RCC 7860 (cell line): ENCODE results near the gene PRKCQ.
"Not testable (repeated sequence)": the region's sequence is repeated elsewhere in the genome, so short reads cannot be mapped to it uniquely, and the experiment has no call there.

Experiments used
- DNase-seq: peaks from one replicate; pipeline ENCODE4 v3.0.0-alpha.2; 2015; ENCODE audit warnings: low spot score
- FAIRE-seq: peaks from 2 replicates; lab custom pipeline; 2012; peaks lifted over from hg19 to GRCh38; lab: Jason Lieb, UNC

Gene PRKCQ

DNA sequence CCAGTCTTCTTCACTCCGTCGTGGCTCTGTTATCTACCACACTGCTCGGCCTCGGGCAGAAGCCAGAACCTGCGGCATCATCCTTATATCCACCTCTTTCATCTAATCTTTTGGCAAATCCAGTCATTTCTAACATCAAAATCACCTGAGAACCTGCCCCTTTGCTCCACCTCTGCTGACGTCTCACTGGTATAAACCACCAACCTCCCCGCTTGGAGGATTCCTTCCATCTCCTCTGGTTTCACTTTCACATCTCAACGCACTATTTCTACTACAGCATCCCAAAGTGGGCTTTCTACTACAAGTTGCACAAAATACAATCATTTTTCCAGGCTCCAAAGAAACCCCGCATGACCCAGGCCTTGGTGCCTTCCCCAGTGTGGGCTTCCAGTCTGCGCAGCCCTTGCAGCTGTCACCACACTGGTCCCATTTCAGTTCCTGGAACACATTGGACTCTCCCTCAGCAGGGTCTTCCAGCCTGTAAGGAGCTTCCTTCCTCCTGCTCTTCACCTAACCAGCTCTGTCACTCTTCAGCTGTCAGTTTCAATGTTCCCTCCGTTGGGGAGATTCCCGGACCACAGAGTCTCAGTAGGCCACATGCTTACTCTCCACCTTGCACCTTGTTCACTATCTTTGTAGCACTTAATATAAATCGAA is 85.0 kb downstream of the PRKCQ start:
- no peak for FAIRE-seq

DNA sequence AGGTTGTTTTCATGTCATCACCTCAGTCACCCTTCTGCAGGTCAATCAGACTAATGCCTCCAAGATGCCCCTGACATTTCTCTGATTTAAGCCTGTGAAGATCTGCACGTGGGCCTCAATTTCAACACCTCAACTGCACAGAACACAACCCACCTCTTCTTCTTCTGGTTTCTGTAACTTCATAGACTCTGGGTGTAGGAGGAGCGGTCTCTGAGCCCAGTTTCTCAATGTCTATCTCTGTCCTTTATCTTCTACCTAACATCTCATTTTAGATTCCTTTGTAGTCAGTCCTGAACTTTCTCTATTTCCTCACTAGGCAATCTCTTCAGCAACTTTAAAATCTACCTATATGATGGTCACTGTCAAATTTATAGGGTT is 85.6 kb downstream of the PRKCQ start:
- FAIRE-seq (no peak), DNase-seq (no peak)

More for the DNA sequence above, 85.0 kb downstream of the PRKCQ start:
- no peak for DNase-seq

DNA sequence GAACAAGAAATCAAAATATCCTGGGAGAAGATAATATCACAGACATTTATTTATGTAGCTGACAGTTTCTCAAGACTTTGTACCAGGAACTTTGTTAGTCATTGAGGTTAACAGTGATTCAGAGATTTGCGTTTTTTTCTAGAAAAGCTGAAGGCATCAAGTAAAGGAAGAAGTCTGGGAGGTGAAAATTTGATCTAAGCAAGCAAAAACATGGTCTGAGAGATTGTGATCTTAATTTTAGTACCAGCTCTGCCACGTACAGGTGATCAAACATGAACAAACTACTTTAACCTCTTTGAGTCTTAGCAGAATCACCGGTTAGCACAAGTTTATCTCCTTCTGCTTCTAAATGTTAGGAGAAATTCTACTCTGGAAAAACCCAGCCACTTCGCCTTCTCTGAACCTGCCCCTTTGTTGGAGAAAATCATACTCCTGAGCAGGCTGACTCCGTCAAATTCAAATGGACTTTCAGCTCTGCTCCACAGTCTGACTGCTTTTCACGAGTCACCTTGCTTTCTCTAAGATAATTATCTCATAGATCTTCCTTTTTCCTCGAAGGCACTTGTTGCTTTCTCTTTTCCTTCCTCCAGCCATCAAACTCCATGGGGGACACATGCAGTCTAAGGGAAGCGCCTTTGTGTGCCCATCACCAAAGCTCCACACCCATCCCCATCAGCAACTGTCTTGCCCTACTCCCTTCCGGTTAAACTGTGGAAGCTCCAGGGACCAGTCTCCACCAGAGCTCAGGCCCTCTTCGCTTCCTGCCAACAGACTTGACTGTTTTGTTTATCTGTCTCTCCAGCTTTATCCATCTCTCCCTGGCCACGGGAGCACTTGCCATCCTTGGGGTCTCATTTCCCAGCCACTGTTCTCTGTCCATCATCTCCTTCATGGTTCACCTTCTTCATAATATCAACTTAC is 86.3 kb downstream of the PRKCQ start:
- peak; percentile 74 for FAIRE-seq
- peak; percentile 62 for DNase-seq

DNA sequence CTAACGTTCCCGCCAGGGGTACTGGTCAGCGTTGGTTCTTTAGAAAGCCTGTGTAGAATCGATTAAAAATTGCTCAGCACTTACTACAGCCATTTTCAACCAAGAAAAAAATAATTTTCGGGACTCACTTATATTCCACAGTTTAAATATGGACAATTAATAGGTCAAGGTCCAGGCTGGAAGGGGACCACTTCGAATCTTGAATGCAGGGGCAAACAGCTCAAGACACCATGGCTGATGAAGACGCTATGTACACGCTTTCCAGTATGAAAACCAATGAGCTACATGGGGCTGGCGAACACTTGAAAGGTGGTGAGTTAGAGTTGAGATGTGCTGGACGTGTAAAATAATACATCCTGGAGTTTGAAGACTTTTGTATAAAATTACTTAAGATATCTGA is 87.2 kb downstream of the PRKCQ start:
- DNase-seq (no peak), FAIRE-seq (no peak)

DNA sequence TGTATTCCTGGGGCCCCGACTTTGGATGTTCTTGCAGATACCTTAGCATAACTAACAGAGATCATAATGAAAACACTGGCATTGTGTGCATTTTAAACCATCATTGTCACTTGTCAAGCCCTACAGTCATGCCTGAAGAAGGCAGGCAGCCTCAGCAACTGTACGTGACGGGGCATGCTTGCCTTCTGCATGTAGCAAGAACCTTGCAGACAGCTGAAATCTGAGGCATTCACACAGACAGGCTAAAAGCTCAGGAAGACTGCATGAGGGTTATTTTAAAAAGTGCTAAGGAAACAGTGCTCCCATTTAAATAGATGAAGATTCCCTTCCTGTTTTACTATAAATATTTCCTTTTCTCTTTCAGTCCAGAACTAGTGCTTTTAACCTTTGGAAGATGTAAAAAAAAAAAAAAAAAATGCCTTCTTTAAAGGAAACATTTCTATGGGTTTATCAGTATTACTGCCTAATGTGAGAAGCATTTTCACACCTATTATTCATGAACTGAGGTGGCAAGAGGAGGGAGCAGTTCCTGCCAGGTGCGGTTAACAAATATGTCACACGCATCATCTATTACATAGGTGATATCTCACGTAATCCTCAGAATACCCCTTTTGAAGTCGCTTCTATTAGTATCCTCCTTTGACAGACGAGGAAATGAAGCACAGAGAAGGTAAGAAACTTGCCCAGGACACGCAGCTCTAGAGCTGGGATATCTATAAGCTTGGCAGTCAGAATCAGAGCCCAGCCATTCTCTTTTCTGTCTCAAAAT is 88.1 kb downstream of the PRKCQ start:
- no peak for FAIRE-seq
- no peak for DNase-seq

DNA sequence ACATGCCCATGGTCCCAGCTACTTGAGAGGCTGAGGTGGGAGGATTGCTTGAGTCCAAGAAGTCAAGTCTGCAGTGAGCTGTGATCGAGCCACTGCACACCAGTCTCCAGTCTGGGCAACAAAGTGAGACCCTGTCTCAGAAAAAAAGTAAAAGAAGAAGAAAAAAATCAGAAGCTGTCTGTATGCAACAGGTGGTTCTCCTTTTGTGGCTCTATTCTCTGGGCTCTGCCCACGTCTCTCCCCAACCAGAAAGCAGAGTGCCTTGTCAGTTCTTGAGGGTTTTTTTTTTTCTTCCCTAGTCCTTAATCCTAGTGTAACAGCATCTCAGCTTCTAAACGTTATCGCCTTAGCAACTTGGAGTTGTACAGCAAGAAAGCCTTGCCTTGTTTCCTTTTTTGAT is 89.5 kb downstream of the PRKCQ start:
- FAIRE-seq (no peak), DNase-seq (no peak)

DNA sequence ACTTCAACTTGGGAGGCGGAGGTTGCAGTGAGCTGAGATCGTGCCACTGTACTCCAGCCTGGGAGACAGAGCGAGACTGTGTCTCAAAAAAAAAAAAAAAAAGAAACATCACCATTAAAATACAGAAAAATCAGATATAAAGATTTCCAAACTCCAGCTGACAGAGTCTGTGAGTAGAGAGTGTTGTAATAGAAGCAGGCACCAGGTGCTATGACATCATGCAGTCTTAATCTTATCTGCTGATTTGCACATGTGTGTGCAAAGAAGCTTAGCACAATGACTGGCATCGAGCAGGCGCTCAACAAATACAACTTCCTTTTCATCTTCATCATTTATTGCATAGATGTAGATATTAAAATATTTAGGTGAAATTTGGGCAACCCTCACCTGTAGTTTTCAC is 92.2 kb downstream of the PRKCQ start:
- DNase-seq = no peak
- FAIRE-seq = no peak

DNA sequence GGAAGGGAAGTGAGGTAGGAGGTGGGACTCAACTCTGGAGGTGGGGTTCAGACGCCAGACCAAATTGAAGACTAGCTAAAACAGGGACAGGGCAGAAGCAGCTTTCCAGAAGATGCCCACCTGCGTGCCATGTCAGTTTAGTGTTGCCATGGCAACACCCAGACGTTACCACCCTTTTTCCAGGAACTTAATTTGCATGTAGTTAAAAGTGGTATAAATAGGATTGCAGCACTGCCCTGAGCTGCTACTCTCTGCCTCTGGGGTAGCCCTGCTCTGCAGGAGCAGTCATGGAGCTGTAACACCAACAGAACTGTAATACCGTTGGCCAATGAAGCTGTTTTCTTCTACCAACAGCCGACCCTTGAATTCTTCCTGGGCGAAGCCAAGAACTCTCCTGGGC is 93.8 kb downstream of the PRKCQ start:
- no peak for FAIRE-seq

DNA sequence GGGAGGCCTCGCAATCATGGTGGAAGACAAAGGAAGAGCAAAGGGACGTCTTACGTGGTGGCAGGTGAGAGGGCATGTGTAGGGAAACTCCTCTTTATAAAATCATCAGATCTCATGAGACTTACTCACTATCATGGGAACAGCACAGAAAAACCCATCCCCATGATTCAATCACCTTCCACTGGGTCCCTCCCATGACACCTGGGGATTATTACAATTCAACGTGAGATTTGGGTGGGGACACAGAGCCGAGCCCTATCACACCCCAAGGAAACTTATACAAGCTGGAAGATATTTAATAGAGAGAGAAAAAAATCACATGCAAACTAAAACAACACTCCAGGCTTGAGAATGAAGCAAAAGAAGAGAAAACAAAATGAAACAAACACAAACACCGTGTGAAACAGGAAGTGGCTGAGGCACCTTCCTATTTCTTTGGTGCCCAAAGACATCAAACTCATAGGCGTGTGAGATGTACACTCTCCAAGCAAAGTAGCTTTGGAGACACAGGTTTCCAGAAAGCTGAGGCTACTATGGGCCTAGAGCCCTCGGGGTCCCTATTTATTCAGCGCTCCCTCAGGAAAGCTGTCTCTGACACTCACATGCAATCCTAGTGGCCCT is 97.2 kb downstream of the PRKCQ start:
- no peak for FAIRE-seq

More for the DNA sequence above, 93.8 kb downstream of the PRKCQ start:
- DNase-seq = no peak

DNA sequence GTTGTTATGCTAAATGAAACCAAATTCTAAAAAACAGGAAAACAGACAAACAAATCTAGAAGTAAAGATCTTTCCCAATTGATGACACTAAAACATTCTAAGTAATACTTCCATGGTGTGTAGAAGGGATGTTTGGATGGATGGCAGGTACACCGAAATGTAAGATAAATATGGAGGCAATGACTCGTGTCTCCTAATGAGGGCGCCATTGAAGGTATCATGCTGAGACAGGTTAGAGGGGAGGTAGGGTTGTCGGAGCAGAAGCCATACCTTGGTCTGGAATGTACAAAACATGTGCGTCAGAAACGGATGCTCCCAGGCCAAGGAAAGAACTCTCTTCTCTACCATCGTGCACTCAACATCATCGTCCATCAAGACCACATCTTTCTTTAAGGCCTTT is 101.4 kb downstream of the PRKCQ start:
- DNase-seq = no peak
- FAIRE-seq = no peak

More for the DNA sequence above, 97.2 kb downstream of the PRKCQ start:
- no peak for DNase-seq

DNA sequence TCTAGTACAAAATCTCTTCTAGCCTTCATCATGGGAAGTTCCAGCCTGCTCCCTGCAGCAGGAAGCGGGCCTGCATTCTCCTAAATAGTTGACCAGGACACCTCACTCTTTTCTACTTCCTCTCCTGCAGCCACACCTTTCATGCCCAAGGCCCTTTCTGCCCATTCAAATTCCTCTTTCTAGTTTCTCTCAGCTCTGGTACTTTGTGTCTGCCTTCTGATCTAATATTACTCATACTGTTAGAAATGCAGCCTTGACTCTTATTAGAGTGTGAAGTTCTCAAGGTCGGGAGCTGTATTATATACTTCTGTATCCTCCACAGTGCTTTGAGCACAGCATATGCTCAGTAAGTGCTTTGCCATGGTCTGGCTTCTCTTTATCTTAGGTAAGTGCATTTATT is 103.1 kb downstream of the PRKCQ start:
- FAIRE-seq = no peak

DNA sequence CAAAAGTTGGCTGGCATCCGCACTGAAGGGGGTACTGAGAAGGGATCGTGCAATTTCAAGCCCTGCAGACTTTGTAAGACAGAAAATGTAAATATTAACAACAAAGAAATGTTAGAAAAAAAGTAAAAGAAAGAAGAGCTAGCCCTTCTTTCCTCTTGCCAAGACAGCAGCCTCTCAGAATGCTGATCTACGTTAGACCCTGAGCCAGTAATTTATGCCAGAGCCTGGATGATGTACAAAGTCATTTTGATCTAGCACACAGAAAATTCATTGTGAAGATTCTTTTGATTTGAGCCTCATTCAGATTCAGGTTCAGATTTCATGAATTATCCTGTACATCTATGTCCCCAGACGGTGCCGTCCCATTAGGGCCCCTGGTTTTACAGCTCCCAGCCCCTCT is 105.2 kb downstream of the PRKCQ start:
- no peak for DNase-seq
- FAIRE-seq = no peak

More for the DNA sequence above, 103.1 kb downstream of the PRKCQ start:
- no peak for DNase-seq

DNA sequence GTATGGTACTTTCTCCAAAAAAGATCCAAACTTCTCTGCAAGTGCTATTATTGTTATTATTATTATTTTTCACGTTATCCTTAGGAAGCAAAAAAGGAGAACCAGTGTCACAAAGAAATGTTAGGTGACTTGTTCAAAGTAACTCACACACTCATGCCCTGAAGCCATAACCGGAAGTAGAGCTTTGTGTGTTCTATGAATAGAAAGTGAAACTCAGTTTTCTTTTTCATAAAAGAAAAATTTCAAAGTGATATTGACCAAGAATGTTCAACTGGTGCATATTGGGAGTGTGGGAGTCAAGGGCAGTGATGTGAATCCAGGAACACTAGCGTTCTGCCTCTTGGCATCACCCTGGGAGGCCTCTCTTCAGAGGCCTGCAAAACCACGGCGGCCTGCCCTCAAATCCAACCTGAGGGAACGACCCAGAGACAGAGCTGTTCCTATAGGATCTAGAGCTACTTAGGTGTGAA is 106.1 kb downstream of the PRKCQ start:
- FAIRE-seq (no peak), DNase-seq (peak; percentile 81)

DNA sequence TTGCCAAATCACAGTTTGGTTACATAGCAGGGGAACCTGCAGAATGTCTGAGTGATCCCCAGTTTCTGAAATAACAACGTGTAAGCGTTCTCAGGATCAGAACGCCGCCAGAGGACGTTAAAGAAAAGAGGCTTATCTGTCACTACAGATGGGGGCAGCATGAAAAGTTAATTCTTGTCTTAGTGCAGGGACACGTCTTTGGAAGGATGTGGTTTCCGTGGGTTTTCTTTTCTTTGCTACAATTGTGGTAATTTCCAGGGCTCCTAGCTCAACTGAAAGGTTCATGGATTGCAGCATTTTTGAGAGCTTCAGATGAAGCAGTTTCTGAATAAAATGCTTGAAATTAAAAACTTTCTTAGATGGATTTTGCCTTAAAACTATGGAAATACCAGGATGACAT is 106.6 kb downstream of the PRKCQ start:
- FAIRE-seq = peak; percentile 93

DNA sequence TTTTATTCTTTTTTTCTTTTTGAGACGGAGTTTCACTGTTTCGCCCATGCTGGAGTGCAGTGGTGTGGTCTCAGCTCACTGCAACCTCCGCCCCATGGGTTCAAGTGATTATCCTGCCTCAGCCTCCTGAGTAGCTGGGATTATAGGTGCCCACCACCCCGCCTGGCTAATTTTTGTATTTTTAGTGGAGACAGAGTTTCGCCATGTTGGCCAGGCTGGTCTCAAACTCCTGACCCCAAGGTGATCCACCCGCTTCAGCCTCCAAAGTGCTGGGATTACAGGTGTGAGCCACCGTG is 107.4 kb downstream of the PRKCQ start:
- DNase-seq, FAIRE-seq: not testable (repeated sequence)

More for the DNA sequence above, 106.6 kb downstream of the PRKCQ start:
- DNase-seq = peak; percentile 74

DNA sequence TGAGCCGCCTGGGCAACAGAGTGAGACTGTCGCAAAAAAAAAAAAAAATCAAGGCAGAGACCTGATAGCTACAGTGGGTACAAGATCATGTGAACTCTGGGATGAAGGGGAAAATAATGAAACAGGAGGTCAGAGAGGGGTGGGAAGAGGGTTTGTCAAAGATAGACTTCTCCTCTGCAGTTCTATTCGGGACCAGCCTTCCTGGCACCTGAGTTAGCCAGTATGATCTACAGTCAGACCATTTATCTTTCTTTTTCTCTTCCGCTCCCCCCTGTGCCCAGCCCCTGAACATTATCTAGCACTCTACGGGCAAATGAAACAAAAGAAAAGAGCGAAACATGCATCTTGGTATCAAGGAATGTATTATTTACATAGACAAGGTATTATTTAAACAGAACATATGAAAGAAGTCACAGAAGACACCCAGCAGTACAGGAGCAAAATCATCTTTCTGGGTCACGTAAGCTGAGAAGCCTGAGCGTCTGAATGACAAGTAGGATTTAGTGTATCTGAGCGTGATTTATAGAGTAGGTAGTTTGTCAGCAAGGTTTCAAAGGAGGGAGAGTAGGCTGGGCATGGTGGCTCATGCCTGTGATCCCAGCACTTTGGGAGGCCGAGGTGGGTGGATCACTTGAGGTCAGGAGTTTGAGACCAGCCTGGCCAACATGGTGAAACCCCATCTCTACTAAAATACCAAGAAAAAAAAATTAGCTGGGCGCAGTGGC is 109.0 kb downstream of the PRKCQ start:
- FAIRE-seq = no peak
- DNase-seq = no peak

DNA sequence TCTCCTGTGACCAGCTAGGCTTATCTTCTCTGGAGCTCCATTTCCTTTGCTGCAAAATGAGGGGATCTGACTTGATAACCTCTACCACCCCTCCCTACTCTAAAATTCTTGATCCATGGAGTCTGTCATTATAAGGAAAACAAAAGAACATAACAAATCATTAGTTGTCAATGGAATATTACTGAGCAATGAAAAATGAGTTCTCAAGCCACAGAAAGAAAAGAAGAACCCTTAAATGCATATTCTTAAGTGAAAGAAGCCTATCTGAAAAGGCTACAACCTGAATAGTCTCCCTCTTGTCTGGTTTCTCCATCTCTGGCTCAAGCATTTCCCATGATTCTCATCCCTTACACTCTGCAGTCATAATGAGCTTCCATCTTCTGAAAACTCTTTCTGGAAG is 110.4 kb downstream of the PRKCQ start:
- DNase-seq = no peak
- no peak for FAIRE-seq

DNA sequence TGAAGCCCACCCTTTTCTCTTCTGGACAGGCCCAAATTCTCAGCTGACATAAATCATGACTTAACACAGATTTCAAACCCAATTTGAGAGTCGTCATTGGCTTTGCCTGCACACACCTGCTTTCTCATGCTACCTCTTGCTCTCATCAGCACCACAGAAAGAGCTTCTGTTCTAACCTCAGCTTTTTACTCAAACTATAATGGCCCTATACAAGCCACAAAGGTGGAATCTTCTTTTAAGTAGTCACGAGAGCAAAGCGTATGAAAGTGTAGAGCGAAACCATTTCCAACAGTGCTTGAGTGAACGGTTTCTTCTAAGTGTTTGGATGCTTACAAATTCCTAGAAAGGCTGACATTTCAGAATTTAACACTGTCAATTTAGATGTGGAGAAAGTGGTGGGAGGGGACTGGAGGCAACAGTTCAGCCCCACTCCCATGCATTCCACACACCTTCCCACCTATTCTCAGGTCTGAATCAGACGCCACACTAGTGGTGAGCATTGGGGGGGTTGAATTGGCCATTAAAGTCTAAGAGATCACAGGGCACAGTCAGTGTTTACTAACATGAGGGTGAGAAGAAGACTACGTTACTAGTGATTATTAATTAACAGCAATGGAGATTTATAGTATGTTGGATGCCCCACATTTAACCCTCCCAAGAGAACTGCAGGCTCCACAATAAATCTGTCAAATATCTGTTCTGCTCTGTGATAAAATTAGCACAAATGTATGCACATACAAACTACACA is 114.0 kb downstream of the PRKCQ start:
- DNase-seq (no peak), FAIRE-seq (no peak)

DNA sequence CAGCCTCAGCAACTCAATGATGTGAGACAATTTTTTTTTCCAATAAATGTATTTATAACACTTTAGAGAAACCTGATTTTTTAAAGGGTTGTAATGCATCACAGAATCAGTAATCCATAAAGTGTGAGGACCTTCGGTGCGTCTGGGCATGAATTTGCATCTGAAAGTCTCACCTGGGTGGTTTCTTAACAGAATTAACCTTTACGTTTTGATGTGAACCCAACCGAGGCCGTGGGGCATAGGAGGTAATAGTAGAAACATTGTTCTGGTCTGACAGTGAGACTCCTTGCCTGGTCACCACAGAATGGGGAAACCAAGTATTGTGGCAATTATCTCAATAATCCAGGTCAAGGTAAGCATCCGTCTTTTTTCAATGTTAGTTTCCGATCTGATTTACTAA is 114.6 kb downstream of the PRKCQ start:
- DNase-seq (no peak), FAIRE-seq (no peak)
